ENCODE results near the gene CENPP.

GRCh38 chr9:92377876-92378275 is 52.1 kb downstream of the CENPP start:
- no peak for TF ChIP-seq POLR2A (IDR thresholded peaks at IDR 0.05)
- TF ChIP-seq, protein P1, sequence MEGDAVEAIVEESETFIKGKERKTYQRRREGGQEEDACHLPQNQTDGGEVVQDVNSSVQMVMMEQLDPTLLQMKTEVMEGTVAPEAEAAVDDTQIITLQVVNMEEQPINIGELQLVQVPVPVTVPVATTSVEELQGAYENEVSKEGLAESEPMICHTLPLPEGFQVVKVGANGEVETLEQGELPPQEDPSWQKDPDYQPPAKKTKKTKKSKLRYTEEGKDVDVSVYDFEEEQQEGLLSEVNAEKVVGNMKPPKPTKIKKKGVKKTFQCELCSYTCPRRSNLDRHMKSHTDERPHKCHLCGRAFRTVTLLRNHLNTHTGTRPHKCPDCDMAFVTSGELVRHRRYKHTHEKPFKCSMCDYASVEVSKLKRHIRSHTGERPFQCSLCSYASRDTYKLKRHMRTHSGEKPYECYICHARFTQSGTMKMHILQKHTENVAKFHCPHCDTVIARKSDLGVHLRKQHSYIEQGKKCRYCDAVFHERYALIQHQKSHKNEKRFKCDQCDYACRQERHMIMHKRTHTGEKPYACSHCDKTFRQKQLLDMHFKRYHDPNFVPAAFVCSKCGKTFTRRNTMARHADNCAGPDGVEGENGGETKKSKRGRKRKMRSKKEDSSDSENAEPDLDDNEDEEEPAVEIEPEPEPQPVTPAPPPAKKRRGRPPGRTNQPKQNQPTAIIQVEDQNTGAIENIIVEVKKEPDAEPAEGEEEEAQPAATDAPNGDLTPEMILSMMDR (IDR thresholded peaks at IDR 0.05), result no peak
